Fibroblast of pulmonary artery (primary cell): ENCODE measurements around the gene PRELP.

Source experiments
- DNase-seq: peaks from one replicate; pipeline ENCODE4 v3.0.0-alpha.2; 2010; ENCODE audit warnings: low read depth
- H3K4me3 ChIP-seq: replicated peaks from 2 replicates; pipeline ENCODE4 v1.5.1; 2011; ENCODE audit warnings: low read depth, mild to moderate bottlenecking, control low read depth, low read length, moderate library complexity
- TF ChIP-seq, protein P1 (sequence below): IDR thresholded peaks from 2 replicates; pipeline ENCODE4 v1.5.1; 2011; ENCODE audit warnings: mild to moderate bottlenecking, control low read depth, low read length, inconsistent platforms; ENCODE audit errors: missing control alignments

The PRELP gene

DNA sequence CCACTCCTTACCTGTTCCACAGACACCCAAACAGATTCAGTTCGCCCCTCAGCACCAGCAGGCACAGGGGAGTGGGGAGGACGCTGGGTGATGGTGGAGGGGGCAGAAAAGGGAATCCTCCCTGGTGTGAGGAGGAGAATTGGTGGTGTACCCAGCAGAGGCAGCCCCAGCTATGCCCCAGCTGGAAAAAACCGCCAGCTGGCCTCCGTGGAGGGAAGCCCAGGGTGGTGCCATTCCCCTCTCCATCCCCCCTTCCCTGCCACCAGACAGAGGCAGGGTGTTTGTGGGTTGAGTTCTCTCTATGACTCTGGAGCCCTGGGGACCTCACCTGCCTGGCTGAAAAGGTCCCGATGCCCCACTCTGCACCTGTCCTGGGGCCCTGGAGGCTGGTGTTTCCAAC, 46.2 kb downstream of the PRELP start:
- no peak overlapping the region for H3K4me3 ChIP-seq
- DNase-seq: no peak
- TF ChIP-seq, protein P1, sequence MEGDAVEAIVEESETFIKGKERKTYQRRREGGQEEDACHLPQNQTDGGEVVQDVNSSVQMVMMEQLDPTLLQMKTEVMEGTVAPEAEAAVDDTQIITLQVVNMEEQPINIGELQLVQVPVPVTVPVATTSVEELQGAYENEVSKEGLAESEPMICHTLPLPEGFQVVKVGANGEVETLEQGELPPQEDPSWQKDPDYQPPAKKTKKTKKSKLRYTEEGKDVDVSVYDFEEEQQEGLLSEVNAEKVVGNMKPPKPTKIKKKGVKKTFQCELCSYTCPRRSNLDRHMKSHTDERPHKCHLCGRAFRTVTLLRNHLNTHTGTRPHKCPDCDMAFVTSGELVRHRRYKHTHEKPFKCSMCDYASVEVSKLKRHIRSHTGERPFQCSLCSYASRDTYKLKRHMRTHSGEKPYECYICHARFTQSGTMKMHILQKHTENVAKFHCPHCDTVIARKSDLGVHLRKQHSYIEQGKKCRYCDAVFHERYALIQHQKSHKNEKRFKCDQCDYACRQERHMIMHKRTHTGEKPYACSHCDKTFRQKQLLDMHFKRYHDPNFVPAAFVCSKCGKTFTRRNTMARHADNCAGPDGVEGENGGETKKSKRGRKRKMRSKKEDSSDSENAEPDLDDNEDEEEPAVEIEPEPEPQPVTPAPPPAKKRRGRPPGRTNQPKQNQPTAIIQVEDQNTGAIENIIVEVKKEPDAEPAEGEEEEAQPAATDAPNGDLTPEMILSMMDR: no peak

GRCh38 chr1:203522237-203522636, 46.6 kb downstream of the PRELP start:
- TF ChIP-seq, protein P1: no peak
- no peak overlapping the region for H3K4me3 ChIP-seq
- DNase-seq: no peak

DNA sequence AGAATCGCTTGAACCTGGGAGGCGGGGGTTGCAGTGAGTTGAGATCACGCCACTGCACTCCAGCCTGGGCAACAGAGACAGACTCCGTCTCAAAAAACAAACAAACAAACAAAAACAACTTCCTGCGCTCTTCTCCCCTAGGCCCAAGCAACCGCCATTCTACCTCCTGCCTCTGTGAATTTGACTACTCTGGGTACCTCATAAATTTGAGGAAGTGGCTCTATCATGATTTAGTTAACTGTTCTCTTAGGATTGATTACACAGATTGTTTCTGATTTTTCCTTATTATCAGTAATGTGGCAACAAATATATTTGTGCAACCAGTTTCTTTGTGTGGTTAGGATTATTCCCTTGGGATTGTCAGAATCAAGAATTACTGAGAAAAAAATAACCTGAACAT, 48.1 kb downstream of the PRELP start:
- no peak for DNase-seq
- TF ChIP-seq, protein P1: no peak
- no peak overlapping the region for H3K4me3 ChIP-seq

DNA sequence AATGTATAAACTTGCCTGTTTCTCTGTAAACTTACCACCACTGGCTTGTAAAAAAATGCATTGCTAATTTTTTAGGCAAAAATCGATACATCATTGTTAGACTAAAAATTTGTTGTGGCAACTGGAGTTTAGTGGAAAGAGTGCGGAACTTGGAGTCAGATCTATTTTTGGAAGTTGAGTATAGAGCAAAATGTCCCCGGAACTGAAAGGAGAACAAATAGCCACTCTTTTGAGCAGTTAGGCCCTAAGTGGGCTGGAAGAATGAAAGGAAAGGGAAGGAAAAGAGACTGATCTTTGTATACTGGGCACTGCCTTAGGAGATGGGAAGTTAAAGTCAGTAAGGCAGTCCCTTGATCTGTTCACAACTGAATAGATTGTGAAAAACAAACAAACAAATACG, 48.5 kb downstream of the PRELP start:
- TF ChIP-seq, protein P1: no peak
- DNase-seq: no peak
- no peak overlapping the region for H3K4me3 ChIP-seq

- DNase-seq: no peak
- no peak overlapping the region for H3K4me3 ChIP-seq
- TF ChIP-seq, protein P1: no peak
Measured at GRCh38 chr1:203524824-203525223, 49.2 kb downstream of the PRELP start.

- H3K4me3 ChIP-seq: no peak overlapping the region
- DNase-seq: no peak
- TF ChIP-seq, protein P1: no peak
Measured at GRCh38 chr1:203525685-203526084, 50.1 kb downstream of the PRELP start.

DNA sequence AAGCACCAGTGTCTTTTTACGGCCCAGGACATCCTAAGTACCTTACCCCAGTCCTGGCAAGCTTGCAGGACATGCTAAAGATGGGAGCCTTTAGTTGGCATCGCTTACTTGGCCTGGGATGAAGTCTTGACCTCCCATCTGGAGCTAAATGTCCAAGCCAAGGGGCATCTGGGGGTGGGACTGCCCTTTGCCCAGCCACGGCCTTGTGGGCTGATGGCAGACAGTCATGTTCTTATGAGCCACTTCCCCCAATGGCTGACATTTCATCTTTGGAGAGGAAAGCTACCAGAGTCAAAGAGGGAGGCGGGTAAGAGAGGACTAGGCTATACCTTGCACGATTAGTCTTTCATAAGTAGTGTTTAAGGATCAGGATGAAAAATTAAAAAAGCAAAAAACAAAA, 50.5 kb downstream of the PRELP start:
- TF ChIP-seq, protein P1: no peak
- H3K4me3 ChIP-seq: no peak overlapping the region
- no peak for DNase-seq
